Glutamatergic neuron (in vitro differentiated cells): ENCODE measurements around the gene NUDT7. TPM values are rescaled to one million over a fixed set of nuclear protein-coding genes. Genes with fewer than 3 reads are reported as not detected.

ENCODE experiments used
- DNase-seq: peaks from one replicate; pipeline ENCODE4 v3.0.0; 2022
- H3K27ac Mint-ChIP-seq: one replicate; pipeline ENCODE4 v1.8.0; 2020; ENCODE audit warnings: mild to moderate bottlenecking, mixed read lengths, inconsistent platforms; ENCODE audit not compliant: unreplicated experiment
- H3K27me3 Mint-ChIP-seq: one replicate; pipeline ENCODE4 v1.8.0; 2020; ENCODE audit warnings: mild to moderate bottlenecking, moderate library complexity, mixed read lengths, inconsistent platforms; ENCODE audit not compliant: unreplicated experiment
- H3K36me3 Mint-ChIP-seq: one replicate; pipeline ENCODE4 v1.8.0; 2020; ENCODE audit warnings: mild to moderate bottlenecking, mixed read lengths, inconsistent platforms; ENCODE audit not compliant: unreplicated experiment
- H3K4me1 Mint-ChIP-seq: one replicate; pipeline ENCODE4 v1.8.0; 2020; ENCODE audit warnings: mild to moderate bottlenecking, low read depth, mixed read lengths, inconsistent platforms; ENCODE audit not compliant: unreplicated experiment
- H3K4me3 Mint-ChIP-seq: one replicate; pipeline ENCODE4 v1.8.0; 2020; ENCODE audit warnings: mild to moderate bottlenecking, mixed read lengths, inconsistent platforms; ENCODE audit not compliant: unreplicated experiment
- H3K9me3 Mint-ChIP-seq: one replicate; pipeline ENCODE4 v1.8.0; 2020; ENCODE audit warnings: mild to moderate bottlenecking, moderate library complexity, mixed read lengths, inconsistent platforms; ENCODE audit not compliant: unreplicated experiment
- total RNA-seq: library from RNA; stranded (reverse); fragmentation: NEBNext Ultra II Directional; extraction: Animal tissue kit (Norgen Biotek cat#: 25700); gene quantifications from one replicate; pipeline ENCODE4 v1.2.1, GENCODE V29; 2021; ENCODE audit not compliant: unreplicated experiment
- TF ChIP-seq, protein P1 (sequence below): fragments of 200-600 bp; sonication (generic); IDR thresholded peaks from one replicate; pipeline ENCODE4 v1.5.0; 2021; ENCODE audit not compliant: partially characterized antibody, unreplicated experiment

The NUDT7 gene
- total RNA-seq, 1 donor from 2014 or later = 3.0 TPM

DNA sequence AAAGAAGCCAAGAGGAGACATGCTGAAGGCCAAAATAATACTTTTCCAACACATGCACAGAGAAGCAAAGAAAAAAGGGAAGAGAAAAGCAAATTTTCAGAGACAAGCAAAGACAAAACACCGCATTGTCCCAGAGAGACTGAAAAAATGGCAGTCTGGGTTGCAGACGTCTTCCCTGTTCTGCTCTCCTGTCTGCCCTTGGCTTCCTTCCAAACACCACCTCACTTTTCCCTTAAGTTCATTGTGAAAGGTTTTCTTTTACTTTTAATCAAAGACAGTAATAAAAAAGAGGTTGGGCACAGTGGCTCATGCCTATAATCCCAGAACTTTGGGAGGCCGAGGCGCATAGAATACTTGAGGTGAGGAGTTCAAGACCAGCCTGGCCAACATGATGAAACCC is 44.9 kb downstream of the NUDT7 start:
- TF ChIP-seq, protein P1, sequence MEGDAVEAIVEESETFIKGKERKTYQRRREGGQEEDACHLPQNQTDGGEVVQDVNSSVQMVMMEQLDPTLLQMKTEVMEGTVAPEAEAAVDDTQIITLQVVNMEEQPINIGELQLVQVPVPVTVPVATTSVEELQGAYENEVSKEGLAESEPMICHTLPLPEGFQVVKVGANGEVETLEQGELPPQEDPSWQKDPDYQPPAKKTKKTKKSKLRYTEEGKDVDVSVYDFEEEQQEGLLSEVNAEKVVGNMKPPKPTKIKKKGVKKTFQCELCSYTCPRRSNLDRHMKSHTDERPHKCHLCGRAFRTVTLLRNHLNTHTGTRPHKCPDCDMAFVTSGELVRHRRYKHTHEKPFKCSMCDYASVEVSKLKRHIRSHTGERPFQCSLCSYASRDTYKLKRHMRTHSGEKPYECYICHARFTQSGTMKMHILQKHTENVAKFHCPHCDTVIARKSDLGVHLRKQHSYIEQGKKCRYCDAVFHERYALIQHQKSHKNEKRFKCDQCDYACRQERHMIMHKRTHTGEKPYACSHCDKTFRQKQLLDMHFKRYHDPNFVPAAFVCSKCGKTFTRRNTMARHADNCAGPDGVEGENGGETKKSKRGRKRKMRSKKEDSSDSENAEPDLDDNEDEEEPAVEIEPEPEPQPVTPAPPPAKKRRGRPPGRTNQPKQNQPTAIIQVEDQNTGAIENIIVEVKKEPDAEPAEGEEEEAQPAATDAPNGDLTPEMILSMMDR = no peak
- Mint-ChIP-seq H3K4me1 (peaks cover 2% of the 10 kb centered on the region), H3K27ac (no peak overlapping the region), H3K27me3 (no peaks in the 10 kb centered on the region), H3K9me3 (peaks cover 2% of the 10 kb centered on the region), H3K36me3 (no peaks in the 10 kb centered on the region), H3K4me3 (no peak overlapping the region)
- no peak for DNase-seq

DNA sequence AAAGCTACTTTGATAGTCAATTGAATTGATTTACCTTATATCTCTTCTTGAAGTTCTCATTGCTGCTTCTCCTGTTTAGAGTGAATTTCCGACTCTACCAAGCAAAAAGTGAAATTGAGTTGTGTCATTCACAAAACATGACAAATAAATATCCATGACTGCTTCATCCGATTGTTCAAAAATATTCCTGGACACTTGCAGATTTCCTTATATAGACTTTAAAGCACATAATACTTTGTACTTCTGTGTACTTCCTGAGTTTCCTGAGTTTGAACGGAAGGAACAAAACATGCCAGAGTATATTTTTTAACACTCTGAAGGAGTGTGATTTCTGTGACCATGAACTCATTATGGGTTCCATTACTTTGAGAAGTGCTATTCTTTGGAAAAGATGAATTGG is 45.5 kb downstream of the NUDT7 start:
- H3K4me1 Mint-ChIP-seq = peaks cover 2% of the 10 kb centered on the region
- H3K27ac Mint-ChIP-seq = no peak overlapping the region
- H3K4me3 Mint-ChIP-seq = no peak overlapping the region
- H3K27me3 Mint-ChIP-seq = no peaks in the 10 kb centered on the region
- DNase-seq = no peak
- TF ChIP-seq, protein P1 = no peak
- no peaks in the 10 kb centered on the region for H3K36me3 Mint-ChIP-seq
- H3K9me3 Mint-ChIP-seq = peaks cover 2% of the 10 kb centered on the region

GRCh38 chr16:77775911-77776909 is 53.9 kb downstream of the NUDT7 start:
- Mint-ChIP-seq H3K4me1 (peaks cover 2% of the 10 kb centered on the region), H3K27me3 (peaks cover 2% of the 10 kb centered on the region), H3K9me3 (no peaks in the 10 kb centered on the region), H3K4me3 (no peak overlapping the region), H3K27ac (no peak overlapping the region), H3K36me3 (no peaks in the 10 kb centered on the region)
- DNase-seq = no peak
- TF ChIP-seq, protein P1 = no peak

DNA sequence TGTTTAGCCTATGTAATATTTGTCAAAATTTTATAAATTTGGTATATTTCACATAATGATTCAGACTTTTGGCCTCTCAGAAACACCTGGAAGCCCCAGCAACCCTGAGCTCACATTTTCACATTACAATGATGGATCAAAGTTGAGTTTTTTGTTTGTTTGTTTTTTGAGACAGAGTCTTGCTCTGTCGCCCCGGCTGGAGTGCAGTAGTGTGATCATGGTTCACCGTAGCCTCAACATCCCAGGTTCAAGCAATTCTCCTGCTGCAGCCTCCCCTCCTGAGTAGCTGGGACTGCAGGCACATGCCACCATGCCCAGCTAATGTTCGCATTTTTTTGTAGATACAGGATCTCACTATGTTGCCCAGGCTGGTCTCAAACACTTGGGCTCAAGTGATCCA is 55.4 kb downstream of the NUDT7 start:
- Mint-ChIP-seq H3K4me1 (peaks cover 3% of the 10 kb centered on the region), H3K9me3 (no peaks in the 10 kb centered on the region), H3K27ac (no peak overlapping the region), H3K27me3 (peaks cover 2% of the 10 kb centered on the region), H3K36me3 (no peaks in the 10 kb centered on the region), H3K4me3 (no peak overlapping the region)
- no peak for DNase-seq
- TF ChIP-seq, protein P1 = no peak

DNA sequence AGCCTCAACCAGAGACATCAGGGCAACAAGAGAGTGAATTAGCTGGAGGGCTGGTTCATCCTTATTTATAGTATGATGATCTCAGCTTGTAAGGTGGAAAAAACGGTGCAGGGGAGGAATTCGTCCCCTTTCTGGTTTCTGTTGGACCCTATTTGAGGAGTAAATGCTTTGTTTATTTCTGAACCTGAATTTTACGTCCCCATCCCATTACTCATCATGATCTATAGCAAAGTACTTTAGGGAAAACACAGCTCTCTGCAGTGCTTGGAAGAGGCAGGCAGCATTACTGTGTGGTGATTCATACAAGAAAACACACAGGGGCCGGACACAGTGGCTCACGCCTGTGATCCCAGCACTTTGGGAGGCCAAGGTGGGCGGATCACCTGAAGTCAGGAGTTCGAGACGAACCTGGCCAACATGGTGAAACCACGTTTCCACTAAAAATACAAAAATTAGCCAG is 58.1 kb downstream of the NUDT7 start:
- no peak for DNase-seq
- no peaks in the 10 kb centered on the region for H3K9me3 Mint-ChIP-seq

More for the DNA sequence above, 58.1 kb downstream of the NUDT7 start:
- Mint-ChIP-seq H3K36me3 (no peaks in the 10 kb centered on the region), H3K27me3 (peaks cover 2% of the 10 kb centered on the region), H3K27ac (no peak overlapping the region), H3K4me3 (no peak overlapping the region), H3K4me1 (peaks cover 3% of the 10 kb centered on the region)
- TF ChIP-seq, protein P1 = no peak
